Mesothelial cell of epicardium (in vitro differentiated cells): ENCODE measurements around the gene RPL21. TPM values are rescaled to one million over a fixed set of nuclear protein-coding genes. Genes with fewer than 3 reads are reported as not detected.

Experiments used
- DNase-seq, 2 experiments: peaks; one replicate each; pipeline ENCODE4 v3.0.0; 2021; ENCODE audit warnings: low spot score in 2 of 2; ENCODE audit not compliant: unreplicated experiment in 2 of 2
- H3K27ac Mint-ChIP-seq: 2 replicates; pipeline ENCODE4 v1.8.0; 2021; ENCODE audit warnings: mixed read lengths
- H3K27me3 Mint-ChIP-seq: 2 replicates; pipeline ENCODE4 v1.8.0; 2021; ENCODE audit warnings: low read depth, mixed read lengths
- H3K36me3 Mint-ChIP-seq: 2 replicates; pipeline ENCODE4 v1.8.0; 2021; ENCODE audit warnings: mixed read lengths
- H3K4me1 Mint-ChIP-seq: 2 replicates; pipeline ENCODE4 v1.8.0; 2021; ENCODE audit warnings: mixed read lengths
- H3K4me3 Mint-ChIP-seq: 2 replicates; pipeline ENCODE4 v1.8.0; 2021; ENCODE audit warnings: mild to moderate bottlenecking, moderate library complexity, mixed read lengths
- H3K9me3 Mint-ChIP-seq: 2 replicates; pipeline ENCODE4 v1.8.0; 2021; ENCODE audit warnings: mixed read lengths
- total RNA-seq: library from RNA; stranded (reverse); gene quantifications from 3 replicates; pipeline ENCODE4 v1.2.1, GENCODE V29; 2021
- TF ChIP-seq, protein P1 (sequence below): fragments of 200-600 bp; sonication (generic); IDR thresholded peaks from one replicate; pipeline ENCODE4 v1.5.0; 2021; ENCODE audit warnings: antibody characterized with exemption; ENCODE audit not compliant: unreplicated experiment

The RPL21 gene
- total RNA-seq, 1 donor from 2014 or later: 851 TPM

DNA sequence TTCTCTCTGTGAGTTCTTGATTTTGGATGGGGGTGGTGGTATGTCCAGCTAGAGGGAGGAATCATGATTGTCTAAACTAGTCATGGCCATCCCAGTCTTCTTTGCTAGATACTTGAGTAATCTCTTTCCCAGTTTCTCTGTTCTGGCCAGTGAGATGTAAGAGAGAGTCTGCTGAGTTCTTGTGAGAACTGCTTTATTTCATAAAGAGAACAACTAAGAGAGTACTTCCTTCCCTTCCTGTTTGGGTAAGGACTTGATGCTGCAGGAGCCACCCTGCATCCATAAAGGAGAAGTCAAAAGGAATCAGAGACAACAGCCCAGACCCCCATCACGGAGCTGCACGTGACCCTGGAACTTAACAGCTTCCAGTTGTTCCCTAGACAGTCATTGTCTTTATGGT is 16.2 kb downstream of the RPL21 start:
- peaks cover 36% of the 10 kb centered on the region for H3K4me1 Mint-ChIP-seq
- no peaks in the 10 kb centered on the region for H3K9me3 Mint-ChIP-seq
- H3K36me3 Mint-ChIP-seq: peaks cover 3% of the 10 kb centered on the region
- DNase-seq: no peak
- H3K27me3 Mint-ChIP-seq: peaks cover 1% of the 10 kb centered on the region
- H3K4me3 Mint-ChIP-seq: no peak overlapping the region
- TF ChIP-seq, protein P1, sequence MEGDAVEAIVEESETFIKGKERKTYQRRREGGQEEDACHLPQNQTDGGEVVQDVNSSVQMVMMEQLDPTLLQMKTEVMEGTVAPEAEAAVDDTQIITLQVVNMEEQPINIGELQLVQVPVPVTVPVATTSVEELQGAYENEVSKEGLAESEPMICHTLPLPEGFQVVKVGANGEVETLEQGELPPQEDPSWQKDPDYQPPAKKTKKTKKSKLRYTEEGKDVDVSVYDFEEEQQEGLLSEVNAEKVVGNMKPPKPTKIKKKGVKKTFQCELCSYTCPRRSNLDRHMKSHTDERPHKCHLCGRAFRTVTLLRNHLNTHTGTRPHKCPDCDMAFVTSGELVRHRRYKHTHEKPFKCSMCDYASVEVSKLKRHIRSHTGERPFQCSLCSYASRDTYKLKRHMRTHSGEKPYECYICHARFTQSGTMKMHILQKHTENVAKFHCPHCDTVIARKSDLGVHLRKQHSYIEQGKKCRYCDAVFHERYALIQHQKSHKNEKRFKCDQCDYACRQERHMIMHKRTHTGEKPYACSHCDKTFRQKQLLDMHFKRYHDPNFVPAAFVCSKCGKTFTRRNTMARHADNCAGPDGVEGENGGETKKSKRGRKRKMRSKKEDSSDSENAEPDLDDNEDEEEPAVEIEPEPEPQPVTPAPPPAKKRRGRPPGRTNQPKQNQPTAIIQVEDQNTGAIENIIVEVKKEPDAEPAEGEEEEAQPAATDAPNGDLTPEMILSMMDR: no peak
- H3K27ac Mint-ChIP-seq: no peak overlapping the region

DNA sequence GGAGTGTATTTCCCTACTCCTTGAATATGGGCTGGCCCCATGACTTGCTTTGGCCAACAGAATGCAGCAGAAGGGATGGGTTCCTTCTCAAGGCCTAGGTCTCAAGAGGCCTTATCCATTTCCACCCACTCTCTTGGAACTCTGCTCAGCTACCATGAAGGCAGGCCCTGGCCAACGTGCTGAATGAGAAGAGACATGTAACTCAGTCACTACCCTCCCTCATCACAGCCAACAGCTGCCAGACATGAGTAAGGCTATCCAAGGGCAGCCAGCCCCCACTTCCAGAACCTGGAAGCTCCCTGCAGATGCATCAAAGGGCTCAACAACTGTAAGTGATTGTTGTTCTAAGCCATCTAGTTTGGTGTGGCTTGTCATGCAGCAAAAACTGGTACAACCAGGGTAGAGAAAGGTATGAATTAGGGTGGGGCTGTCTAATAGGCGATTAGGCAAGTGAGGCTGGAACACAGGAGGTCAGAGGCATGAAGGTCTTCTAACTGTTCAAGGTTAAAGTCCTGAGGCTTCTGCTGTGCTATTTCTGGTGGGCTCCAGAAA is 17.8 kb downstream of the RPL21 start:
- Mint-ChIP-seq H3K9me3 (no peaks in the 10 kb centered on the region), H3K4me1 (peaks cover 37% of the 10 kb centered on the region), H3K36me3 (no peaks in the 10 kb centered on the region), H3K27ac (no peak overlapping the region), H3K27me3 (peaks cover 1% of the 10 kb centered on the region), H3K4me3 (no peak overlapping the region)
- TF ChIP-seq, protein P1: no peak
- DNase-seq: no peak

DNA sequence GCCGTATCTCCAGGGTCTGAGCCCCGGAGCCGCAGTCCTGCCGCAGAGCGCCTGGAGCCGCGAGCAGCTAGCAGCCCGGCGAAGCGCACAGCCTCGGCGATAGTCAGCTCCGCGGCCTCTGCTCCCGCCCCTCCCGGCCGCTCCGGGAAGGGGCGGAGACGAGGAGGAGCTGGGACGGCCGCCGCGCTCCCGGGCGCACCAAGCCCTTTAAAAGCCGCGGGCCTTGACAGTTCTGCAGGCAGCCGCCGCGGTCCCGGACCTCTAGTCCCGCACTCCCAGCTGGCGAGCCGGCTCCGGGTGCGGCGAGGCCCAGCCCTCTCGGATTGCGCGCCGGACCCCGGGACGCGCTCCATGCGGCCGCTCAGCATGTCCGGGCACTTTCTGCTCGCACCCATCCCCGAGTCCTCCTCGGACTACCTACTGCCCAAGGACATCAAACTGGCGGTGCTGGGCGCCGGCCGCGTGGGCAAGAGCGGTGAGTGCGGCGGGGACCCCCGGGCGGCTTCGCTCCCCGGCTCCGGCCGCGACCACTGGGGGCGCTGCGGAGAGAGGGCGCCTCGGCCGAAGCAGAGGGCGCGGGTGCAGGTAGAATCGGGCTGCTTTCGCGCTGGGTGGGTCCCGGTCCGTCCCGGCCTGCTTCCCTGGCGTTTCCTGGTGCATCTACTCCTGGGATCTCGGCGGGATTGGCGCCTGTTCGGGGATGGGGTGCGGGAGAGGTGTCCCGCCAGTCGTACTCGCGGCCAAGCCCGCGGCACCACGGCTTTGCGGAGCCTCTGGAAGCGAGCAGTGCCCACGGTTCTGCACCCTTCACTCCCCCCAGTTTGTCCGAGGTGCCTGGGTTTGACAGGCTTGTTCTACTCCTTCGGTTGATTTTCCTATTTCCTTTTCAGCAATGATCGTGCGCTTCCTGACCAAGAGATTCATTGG is 19.5 kb downstream of the RPL21 start, which contains the start of gene RASL11A:
RASL11A (plus strand) TSS at position 237 of the 927 bp plus-strand sequence; CDS start at position 352, 115 bp downstream.
- H3K27me3 Mint-ChIP-seq: peaks cover 1% of the 10 kb centered on the region
- DNase-seq: peak; percentile 71 to 87

DNA sequence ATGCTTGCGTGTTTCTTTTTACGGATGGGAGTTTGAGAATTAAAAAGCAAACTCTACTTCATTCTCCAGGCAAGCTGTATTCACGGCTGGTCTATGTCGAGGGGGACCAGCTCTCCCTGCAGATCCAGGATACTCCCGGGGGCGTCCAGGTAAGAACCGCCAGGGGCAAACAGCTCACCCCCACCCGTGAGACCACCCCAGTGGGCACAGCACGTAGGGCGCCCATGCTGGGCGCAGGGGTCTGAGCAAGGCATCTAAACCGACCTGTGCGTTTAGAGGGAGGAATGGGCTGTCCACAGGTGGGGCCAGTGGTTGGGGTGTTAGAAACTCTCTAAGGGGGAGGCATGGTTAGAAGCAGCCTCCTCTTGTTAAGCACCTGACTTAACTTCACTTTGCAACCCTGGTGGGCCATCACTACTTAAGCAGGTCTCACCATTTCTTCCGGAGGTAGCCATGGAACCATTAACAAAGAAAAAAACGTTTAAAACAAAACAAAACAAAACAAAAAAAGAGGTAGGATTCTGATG is 20.3 kb downstream of the RPL21 start:
- Mint-ChIP-seq H3K9me3 (no peaks in the 10 kb centered on the region), H3K4me1 (peaks cover 46% of the 10 kb centered on the region), H3K27me3 (peaks cover 1% of the 10 kb centered on the region), H3K4me3 (peak overlapping the region; percentile 84), H3K27ac (peak overlapping the region; percentile 37), H3K36me3 (no peaks in the 10 kb centered on the region)
- TF ChIP-seq, protein P1: no peak
- no peak for DNase-seq

More for the DNA sequence above, 19.5 kb downstream of the RPL21 start, which contains the start of gene RASL11A:
- TF ChIP-seq, protein P1: peak; percentile 97
- Mint-ChIP-seq H3K4me3 (peak within 1 kb of the TSS; percentile 84), H3K4me1 (peaks cover 42% of the 10 kb centered on the region), H3K9me3 (no peaks in the 10 kb centered on the region), H3K27ac (peak within 1 kb of the TSS; percentile 90), H3K36me3 (no peaks in the 10 kb centered on the region)

DNA sequence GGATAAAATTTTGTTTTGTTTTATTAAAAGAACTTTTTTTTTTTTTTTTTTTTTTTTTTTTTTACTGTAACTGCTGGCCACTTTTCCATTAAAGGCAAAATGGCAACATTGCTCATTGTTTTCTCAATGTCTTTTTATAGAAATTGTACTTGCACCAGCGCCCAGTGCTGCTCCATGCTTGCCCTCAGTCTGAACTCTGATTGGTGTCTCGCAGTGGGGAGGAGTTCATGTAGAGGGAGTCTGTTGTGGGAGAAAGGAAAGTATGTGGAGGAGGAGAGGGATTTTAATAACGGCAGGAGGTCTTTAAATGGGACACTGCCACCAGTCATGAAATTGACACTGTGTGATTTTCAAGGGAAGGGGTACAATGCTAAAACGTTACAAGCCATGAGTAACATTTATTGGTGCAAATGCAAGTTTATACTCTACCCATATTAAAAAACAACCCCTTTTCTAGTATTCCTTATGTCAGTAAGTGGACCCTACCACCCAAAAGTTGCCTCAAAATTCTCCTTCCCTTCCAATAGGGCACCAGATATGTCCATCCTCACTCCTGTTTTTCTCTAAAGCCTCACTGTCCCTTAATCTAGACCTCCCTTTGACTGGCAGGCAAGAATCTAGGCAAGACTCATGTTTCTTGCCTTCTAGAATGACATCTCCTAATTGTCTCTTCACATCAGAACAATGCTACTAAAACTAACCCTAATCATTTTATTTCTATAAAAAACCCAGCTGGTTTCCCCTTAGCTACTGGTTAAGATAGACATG is 22.5 kb downstream of the RPL21 start:
- peaks cover 1% of the 10 kb centered on the region for H3K27me3 Mint-ChIP-seq

More for the DNA sequence above, 22.5 kb downstream of the RPL21 start:
- DNase-seq: no peak
- H3K9me3 Mint-ChIP-seq: no peaks in the 10 kb centered on the region
- H3K36me3 Mint-ChIP-seq: no peaks in the 10 kb centered on the region
- no peak overlapping the region for H3K4me3 Mint-ChIP-seq
- TF ChIP-seq, protein P1: no peak
- no peak overlapping the region for H3K27ac Mint-ChIP-seq
- H3K4me1 Mint-ChIP-seq: peaks cover 46% of the 10 kb centered on the region
